ENCODE measurements around the gene GCFC2.

DNA sequence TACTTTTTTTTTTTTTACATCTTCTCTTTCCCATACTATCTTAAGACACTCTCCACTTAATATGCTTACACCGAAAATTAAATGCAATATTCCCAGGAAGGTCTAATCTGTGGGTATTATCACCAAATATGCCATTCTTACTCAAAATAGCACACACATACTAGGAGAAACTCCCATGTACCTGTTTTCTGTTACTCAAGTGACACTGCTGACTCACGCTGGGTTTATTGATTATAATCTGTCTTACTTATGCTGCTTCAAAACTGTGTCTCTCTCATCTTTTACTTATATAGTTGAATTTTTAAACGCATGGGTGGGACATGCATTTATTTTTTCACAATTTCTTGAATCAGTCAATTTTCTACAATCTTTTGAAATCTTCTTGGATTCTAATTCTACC, 34.3 kb downstream of the GCFC2 start:
- TF ChIP-seq, protein P1, sequence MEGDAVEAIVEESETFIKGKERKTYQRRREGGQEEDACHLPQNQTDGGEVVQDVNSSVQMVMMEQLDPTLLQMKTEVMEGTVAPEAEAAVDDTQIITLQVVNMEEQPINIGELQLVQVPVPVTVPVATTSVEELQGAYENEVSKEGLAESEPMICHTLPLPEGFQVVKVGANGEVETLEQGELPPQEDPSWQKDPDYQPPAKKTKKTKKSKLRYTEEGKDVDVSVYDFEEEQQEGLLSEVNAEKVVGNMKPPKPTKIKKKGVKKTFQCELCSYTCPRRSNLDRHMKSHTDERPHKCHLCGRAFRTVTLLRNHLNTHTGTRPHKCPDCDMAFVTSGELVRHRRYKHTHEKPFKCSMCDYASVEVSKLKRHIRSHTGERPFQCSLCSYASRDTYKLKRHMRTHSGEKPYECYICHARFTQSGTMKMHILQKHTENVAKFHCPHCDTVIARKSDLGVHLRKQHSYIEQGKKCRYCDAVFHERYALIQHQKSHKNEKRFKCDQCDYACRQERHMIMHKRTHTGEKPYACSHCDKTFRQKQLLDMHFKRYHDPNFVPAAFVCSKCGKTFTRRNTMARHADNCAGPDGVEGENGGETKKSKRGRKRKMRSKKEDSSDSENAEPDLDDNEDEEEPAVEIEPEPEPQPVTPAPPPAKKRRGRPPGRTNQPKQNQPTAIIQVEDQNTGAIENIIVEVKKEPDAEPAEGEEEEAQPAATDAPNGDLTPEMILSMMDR (IDR thresholded peaks at IDR 0.05), result no peak
- no peak for TF ChIP-seq POLR2A (IDR thresholded peaks at IDR 0.05)
